IMR-90 (cell line): ENCODE results near the gene MLST8. TPM values are rescaled to one million over a fixed set of nuclear protein-coding genes. Genes with fewer than 3 reads are reported as not detected.

ENCODE experiments used
- ATAC-seq: fragments of 200-7000 bp; cut with Tn5 transposase; 2 replicates; pipeline ENCODE4 v1.9.1; 2020; ENCODE audit warnings: low read depth, mild to moderate bottlenecking, moderate library complexity
- BruUV-seq: library from RNA; stranded (reverse); fragments of 400-500 nt; replicated peaks from 2 replicates; lab custom pipeline; 2021; lab: Mats Ljungman, UMichigan
- CTCF ChIA-PET: fragments of 300-600 bp; formaldehyde crosslinking; extraction: SDS; loops from one replicate; lab custom pipeline; 2021; ENCODE audit warnings: antibody characterized with exemption; lab: Yijun Ruan, JAX
- POLR2A ChIA-PET: fragments of 300-600 bp; sonication (Branson Sonifier 250); formaldehyde crosslinking; loops from one replicate; lab custom pipeline; 2022; ENCODE audit warnings: antibody characterized with exemption; ENCODE audit not compliant: unreplicated experiment; lab: Charles Lee
- DNase-seq: peaks from one replicate; pipeline ENCODE4 v3.0.0; 2013
- H2AFZ ChIP-seq: replicated peaks from 2 replicates; pipeline ENCODE3; 2013; ENCODE audit warnings: low read length, mild to moderate bottlenecking; ENCODE audit not compliant: poor library complexity
- H2AK5ac ChIP-seq: 2 replicates; pipeline ENCODE4 v1.6.1; 2013; ENCODE audit warnings: low read depth, low read length, inconsistent platforms
- H2AK9ac ChIP-seq: replicated peaks from 2 replicates; pipeline ENCODE3; 2013; ENCODE audit warnings: mild to moderate bottlenecking, low read depth, low read length, moderate library complexity; ENCODE audit not compliant: poor library complexity
- H2BK120ac ChIP-seq: 2 replicates; pipeline ENCODE4 v1.6.1; 2013; ENCODE audit warnings: low read depth, low read length, inconsistent platforms
- H2BK15ac ChIP-seq: 3 replicates; pipeline ENCODE4 v1.6.1; 2013; ENCODE audit warnings: low read depth, low read length, inconsistent platforms
- H2BK20ac ChIP-seq: 2 replicates; pipeline ENCODE4 v1.6.1; 2013; ENCODE audit warnings: low read depth, mild to moderate bottlenecking, inconsistent platforms, low read length, moderate library complexity
- H2BK5ac ChIP-seq: 2 replicates; pipeline ENCODE4 v1.6.1; 2013; ENCODE audit warnings: mild to moderate bottlenecking, low read depth, low read length, inconsistent platforms; ENCODE audit not compliant: poor library complexity, severe bottlenecking
- H3K14ac ChIP-seq: replicated peaks from 2 replicates; pipeline ENCODE4 v1.6.1; 2013; ENCODE audit warnings: low read depth, low read length, inconsistent platforms
- H3K18ac ChIP-seq: 2 replicates; pipeline ENCODE4 v1.6.1; 2013; ENCODE audit warnings: low read depth, low read length, control low read depth
- H3K23ac ChIP-seq: 2 replicates; pipeline ENCODE4 v1.6.1; 2013; ENCODE audit warnings: low read depth, low read length, inconsistent platforms
- H3K27ac ChIP-seq: 2 replicates; pipeline ENCODE4 v1.5.1; 2013; ENCODE audit warnings: mild to moderate bottlenecking, control low read depth, low read length; ENCODE audit not compliant: insufficient read depth
- H3K27me3 ChIP-seq: 2 replicates; pipeline ENCODE4 v1.6.1; 2013; ENCODE audit warnings: low read length; ENCODE audit not compliant: control insufficient read depth, insufficient read depth
- H3K36me3 ChIP-seq: 2 replicates; pipeline ENCODE4 v1.6.1; 2013; ENCODE audit warnings: low read length, mixed read lengths; ENCODE audit not compliant: control insufficient read depth, insufficient read depth
- H3K4ac ChIP-seq: 2 replicates; pipeline ENCODE4 v1.6.1; 2013; ENCODE audit warnings: low read depth, low read length, inconsistent platforms
- H3K4me1 ChIP-seq: 2 replicates; pipeline ENCODE4 v1.6.1; 2013; ENCODE audit warnings: low read length, mixed read lengths; ENCODE audit not compliant: control insufficient read depth, insufficient read depth
- H3K4me2 ChIP-seq: 2 replicates; pipeline ENCODE4 v1.6.1; 2013; ENCODE audit warnings: low read depth, mild to moderate bottlenecking, control low read depth, low read length, moderate library complexity
- H3K4me3 ChIP-seq: 2 replicates; pipeline ENCODE4 v1.5.1; 2013; ENCODE audit warnings: low read depth, mild to moderate bottlenecking, control low read depth, low read length, moderate library complexity; ENCODE audit not compliant: insufficient read depth
- H3K56ac ChIP-seq: 2 replicates; pipeline ENCODE4 v1.6.1; 2013; ENCODE audit warnings: low read length, inconsistent platforms; ENCODE audit not compliant: insufficient read depth; ENCODE audit errors: extremely low read depth
- H3K79me1 ChIP-seq, 2 experiments: 2 replicates each; pipeline ENCODE4 v1.6.1; 2013; ENCODE audit warnings: low read length in 2 of 2, inconsistent platforms in 1 of 2, low read depth in 1 of 2
- H3K9ac ChIP-seq: 2 replicates; pipeline ENCODE4 v1.6.1; 2013; ENCODE audit warnings: low read depth, low read length, control low read depth
- H3K9me1 ChIP-seq: 2 replicates; pipeline ENCODE4 v1.6.1; 2013; ENCODE audit warnings: low read length, inconsistent platforms; ENCODE audit not compliant: insufficient read depth
- H3K9me3 ChIP-seq: 2 replicates; pipeline ENCODE4 v1.6.1; 2013; ENCODE audit warnings: low read length; ENCODE audit not compliant: control insufficient read depth, insufficient read depth
- H4K20me1 ChIP-seq: 2 replicates; pipeline ENCODE4 v1.6.1; 2013; ENCODE audit warnings: low read length, inconsistent platforms; ENCODE audit not compliant: insufficient read depth
- H4K5ac ChIP-seq: 2 replicates; pipeline ENCODE4 v1.6.1; 2013; ENCODE audit warnings: mild to moderate bottlenecking, low read depth, low read length, control low read depth
- H4K8ac ChIP-seq, 2 experiments: 2 replicates each; pipeline ENCODE4 v1.6.1; 2013; ENCODE audit warnings: low read depth in 2 of 2, low read length in 2 of 2, control low read depth in 1 of 2, inconsistent platforms in 1 of 2
- H4K91ac ChIP-seq: 2 replicates; pipeline ENCODE4 v1.6.1; 2013; ENCODE audit warnings: low read depth, low read length, inconsistent platforms; ENCODE audit not compliant: insufficient read depth
- BHLHE40 ChIP-seq: fragments of 150-350 bp; IDR thresholded peaks from 2 replicates; pipeline ENCODE4 v1.6.1; 2016; ENCODE audit warnings: mild to moderate bottlenecking, low read depth, low read length
- CEBPB ChIP-seq: IDR thresholded peaks from 2 replicates; pipeline ENCODE4 v1.6.1; 2012; ENCODE audit warnings: low read depth, low read length, improper control_type of control experiment
- MAZ ChIP-seq: IDR thresholded peaks from 2 replicates; pipeline ENCODE4 v1.6.1; 2012; ENCODE audit warnings: low read depth, mild to moderate bottlenecking, low read length, improper control_type of control experiment, moderate library complexity, borderline replicate concordance
- MXI1 ChIP-seq: IDR thresholded peaks from 2 replicates; pipeline ENCODE4 v1.6.1; 2012; ENCODE audit warnings: low read depth, mild to moderate bottlenecking, low read length, moderate library complexity, borderline replicate concordance
- RCOR1 ChIP-seq: IDR thresholded peaks from 2 replicates; pipeline ENCODE4 v1.6.1; 2012; ENCODE audit warnings: mild to moderate bottlenecking, low read length, improper control_type of control experiment; ENCODE audit not compliant: insufficient replicate concordance
- SMC3 ChIP-seq: fragments of 150-350 bp; IDR thresholded peaks from 2 replicates; pipeline ENCODE4 v1.6.1; 2016; ENCODE audit warnings: low read depth, mild to moderate bottlenecking, antibody characterized with exemption, low read length, moderate library complexity
- WGBS, 2 experiments: methylation state at CpG; one replicate each; pipeline versions ENCODE4 v1.1.5 to v1.1.7; 2013; ENCODE audit warnings: missing lambda C conversion rate in 2 of 2; ENCODE audit not compliant: insufficient read length in 1 of 2; ENCODE audit errors: extremely low coverage in 2 of 2; 5-methylcytosine and 5-hydroxymethylcytosine counted together
- dilution Hi-C: fragments of 300-500 bp; cut with HindIII; formaldehyde crosslinking; loops from one replicate; pipeline ENCODE4 v1.14.3; 2018; ENCODE audit warnings: low sequenced_read_pairs; ENCODE audit not compliant: unreplicated experiment
- in situ Hi-C: fragments of 300-500 bp; cut with MboI; formaldehyde crosslinking; loops from 3 replicates; pipeline ENCODE4 v1.14.3; 2019; ENCODE audit warnings: low sequenced_read_pairs, inconsistent platforms, mixed read lengths
- intact Hi-C: fragments of 100-400 bp; cut with micrococcal nuclease; formaldehyde crosslinking; loops from 2 replicates; pipeline ENCODE4 v1.10.0; 2022
- polyA plus RNA-seq, 3 experiments: library from polyadenylated mRNA; depleted of rRNA; stranded (reverse); fragments of >200 nt; gene quantifications; 2 replicates each; pipeline ENCODE4 v1.2.3, GENCODE V29; 2012; ENCODE audit warnings: low replicate concordance in 1 of 3
- total RNA-seq: library from RNA; depleted of rRNA; stranded (reverse); fragments of >200 nt; gene quantifications from 2 replicates; pipeline ENCODE4 v1.2.3, GENCODE V29; 2012
- TF ChIP-seq, protein P1 (sequence below): fragments of 150-350 bp; IDR thresholded peaks from 2 replicates; pipeline ENCODE4 v1.6.1; 2017; ENCODE audit warnings: mild to moderate bottlenecking, antibody characterized with exemption, low read length, low read depth
- TF ChIP-seq, protein P2 (sequence below): fragments of 150-350 bp; IDR thresholded peaks from 2 replicates; pipeline ENCODE4 v1.6.1; 2016; ENCODE audit warnings: low read depth, mild to moderate bottlenecking, low read length, moderate library complexity, borderline replicate concordance
- TF ChIP-seq, protein P3 (sequence below): conservative IDR thresholded peaks from 2 replicates; pipeline ENCODE4 v1.5.1; 2012; ENCODE audit warnings: mild to moderate bottlenecking, low read depth, low read length, improper control_type of control experiment

Gene MLST8
- total and polyA plus RNA-seq, 2 of the 4 experiments (the other 2 are of a cell fraction) = 34.4 to 93.7 TPM

DNA sequence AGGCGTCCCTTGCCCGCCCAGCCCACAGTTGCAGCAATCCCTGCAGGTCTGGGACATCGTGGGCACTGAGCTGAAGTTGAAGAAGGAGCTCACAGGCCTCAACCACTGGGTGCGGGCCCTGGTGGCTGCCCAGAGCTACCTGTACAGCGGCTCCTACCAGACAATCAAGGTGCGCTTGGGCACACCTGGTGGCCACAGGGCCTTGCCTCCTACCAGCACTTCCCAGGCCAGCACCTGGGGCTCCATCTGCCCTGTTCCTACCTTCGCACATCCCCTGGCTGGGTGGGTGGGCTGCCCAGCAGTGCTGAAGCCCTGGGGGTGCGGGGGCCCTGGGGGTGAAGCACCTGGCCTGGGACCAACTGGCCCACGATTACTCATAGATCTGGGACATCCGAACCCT is 29.8 kb upstream of the MLST8 start:
- Histone ChIP-seq H4K20me1 (no peaks in the 10 kb centered on the region; the same call in 1 of the 2 replicates), H2BK5ac (no peak overlapping the region), H3K27me3 (no peaks in the 10 kb centered on the region), H3K23ac (no peak overlapping the region), H3K9ac (no peak overlapping the region), H4K8ac (no peak overlapping the region), H2BK120ac (no peak overlapping the region), H3K9me3 (no peaks in the 10 kb centered on the region), H4K91ac (no peak overlapping the region), H2BK15ac (no peak overlapping the region), H3K56ac (no peak overlapping the region), H3K14ac (no peak overlapping the region), H3K4me1 (no peaks in the 10 kb centered on the region), H3K79me1 (no peaks in the 10 kb centered on the region), H3K4ac (no peak overlapping the region), H3K36me3 (peaks cover 56% of the 10 kb centered on the region), H3K4me2 (no peak overlapping the region), H3K27ac (no peak overlapping the region), H3K18ac (no peak overlapping the region), H2BK20ac (no peak overlapping the region), H2AK9ac (no peak overlapping the region), H3K4me3 (no peak overlapping the region), H4K5ac (no peak overlapping the region), H2AFZ (no peak overlapping the region), H3K9me1 (no peaks in the 10 kb centered on the region), H2AK5ac (no peak overlapping the region)
- BruUV-seq = no TSS peak
- DNase-seq = no peak
- dilution Hi-C loops = no loop called here
- TF ChIP-seq, protein P1, sequence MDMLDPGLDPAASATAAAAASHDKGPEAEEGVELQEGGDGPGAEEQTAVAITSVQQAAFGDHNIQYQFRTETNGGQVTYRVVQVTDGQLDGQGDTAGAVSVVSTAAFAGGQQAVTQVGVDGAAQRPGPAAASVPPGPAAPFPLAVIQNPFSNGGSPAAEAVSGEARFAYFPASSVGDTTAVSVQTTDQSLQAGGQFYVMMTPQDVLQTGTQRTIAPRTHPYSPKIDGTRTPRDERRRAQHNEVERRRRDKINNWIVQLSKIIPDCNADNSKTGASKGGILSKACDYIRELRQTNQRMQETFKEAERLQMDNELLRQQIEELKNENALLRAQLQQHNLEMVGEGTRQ = no peak
- TF ChIP-seq CEBPB (no peak), SMC3 (no peak), MXI1 (no peak), RCOR1 (no peak), MAZ (no peak), BHLHE40 (no peak)
- TF ChIP-seq, protein P2, sequence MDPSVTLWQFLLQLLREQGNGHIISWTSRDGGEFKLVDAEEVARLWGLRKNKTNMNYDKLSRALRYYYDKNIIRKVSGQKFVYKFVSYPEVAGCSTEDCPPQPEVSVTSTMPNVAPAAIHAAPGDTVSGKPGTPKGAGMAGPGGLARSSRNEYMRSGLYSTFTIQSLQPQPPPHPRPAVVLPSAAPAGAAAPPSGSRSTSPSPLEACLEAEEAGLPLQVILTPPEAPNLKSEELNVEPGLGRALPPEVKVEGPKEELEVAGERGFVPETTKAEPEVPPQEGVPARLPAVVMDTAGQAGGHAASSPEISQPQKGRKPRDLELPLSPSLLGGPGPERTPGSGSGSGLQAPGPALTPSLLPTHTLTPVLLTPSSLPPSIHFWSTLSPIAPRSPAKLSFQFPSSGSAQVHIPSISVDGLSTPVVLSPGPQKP = no peak
- TF ChIP-seq, protein P3, sequence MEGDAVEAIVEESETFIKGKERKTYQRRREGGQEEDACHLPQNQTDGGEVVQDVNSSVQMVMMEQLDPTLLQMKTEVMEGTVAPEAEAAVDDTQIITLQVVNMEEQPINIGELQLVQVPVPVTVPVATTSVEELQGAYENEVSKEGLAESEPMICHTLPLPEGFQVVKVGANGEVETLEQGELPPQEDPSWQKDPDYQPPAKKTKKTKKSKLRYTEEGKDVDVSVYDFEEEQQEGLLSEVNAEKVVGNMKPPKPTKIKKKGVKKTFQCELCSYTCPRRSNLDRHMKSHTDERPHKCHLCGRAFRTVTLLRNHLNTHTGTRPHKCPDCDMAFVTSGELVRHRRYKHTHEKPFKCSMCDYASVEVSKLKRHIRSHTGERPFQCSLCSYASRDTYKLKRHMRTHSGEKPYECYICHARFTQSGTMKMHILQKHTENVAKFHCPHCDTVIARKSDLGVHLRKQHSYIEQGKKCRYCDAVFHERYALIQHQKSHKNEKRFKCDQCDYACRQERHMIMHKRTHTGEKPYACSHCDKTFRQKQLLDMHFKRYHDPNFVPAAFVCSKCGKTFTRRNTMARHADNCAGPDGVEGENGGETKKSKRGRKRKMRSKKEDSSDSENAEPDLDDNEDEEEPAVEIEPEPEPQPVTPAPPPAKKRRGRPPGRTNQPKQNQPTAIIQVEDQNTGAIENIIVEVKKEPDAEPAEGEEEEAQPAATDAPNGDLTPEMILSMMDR = no peak
- no peak for ATAC-seq
- intact Hi-C loops = no loop called here
- in situ Hi-C loops = no loop called here
- POLR2A ChIA-PET = no interaction called here
- 95% methylated on average over 8 of the region's 10 CpGs; no CpG with 5 or more reads in 1 of the 2 experiments for WGBS, 2 experiments
- CTCF ChIA-PET = no interaction called here
